ENCODE results near the gene LPAR5.

The LPAR5 gene

GRCh38 chr12:6650832-6651231, 15.1 kb upstream of the LPAR5 start:
- Histone ChIP-seq H3K36me3 (ENCODE audit: control insufficient read depth, insufficient read depth, low read length) (peaks cover 22% of the 10 kb centered on the region), H3K4me3 (ENCODE audit: low read length) (no peak overlapping the region), H3K27me3 (ENCODE audit: control insufficient read depth, insufficient read depth, low read length) (no peaks in the 10 kb centered on the region), H3K4me1 (ENCODE audit: control insufficient read depth, insufficient read depth, low read length) (no peaks in the 10 kb centered on the region), H3K9ac (ENCODE audit: low read length) (no peak overlapping the region), H3K27ac (ENCODE audit: low read depth, low read length) (no peak overlapping the region)

DNA sequence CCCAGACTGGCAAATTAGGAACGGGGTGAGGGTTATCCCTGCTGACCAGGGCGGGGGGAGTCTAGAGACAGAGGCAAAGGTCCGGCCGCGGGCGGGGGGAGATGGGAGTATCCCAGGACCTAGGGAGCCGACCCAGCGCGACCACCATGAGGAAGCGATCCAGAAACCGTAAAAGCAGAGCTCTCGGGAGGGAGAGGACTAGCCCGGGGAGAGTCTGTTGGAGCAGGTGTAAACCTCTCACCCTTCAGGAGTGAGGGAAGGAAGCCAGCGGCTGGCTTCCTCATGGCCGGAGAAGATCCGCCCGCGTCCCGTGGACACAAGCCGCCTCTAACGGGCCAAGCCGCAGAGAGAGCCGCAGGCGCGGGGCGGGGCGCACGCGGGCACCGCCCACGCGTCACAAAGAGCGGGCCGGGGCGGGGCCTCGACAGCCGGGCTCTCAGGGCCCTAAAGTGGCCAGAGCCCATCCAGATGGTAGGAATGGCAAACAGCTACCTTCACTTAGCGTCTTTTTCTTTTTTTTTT, 11.4 kb upstream of the LPAR5 start, which contains the start of gene ACRBP:
ACRBP (minus strand) TSS at position 350 of the 522 bp plus-strand sequence; CDS start at position 284, 66 bp downstream.
- Histone ChIP-seq H3K27ac (ENCODE audit: low read depth, low read length) (no peak within 1 kb of the TSS), H3K9ac (ENCODE audit: low read length) (no peak within 1 kb of the TSS)

GRCh38 chr12:6646276-6647082, 10.7 kb upstream of the LPAR5 start:
- no peak overlapping the region for H3K9ac ChIP-seq (ENCODE audit: low read length)
- H3K27me3 ChIP-seq (ENCODE audit: control insufficient read depth, insufficient read depth, low read length) = no peaks in the 10 kb centered on the region
- H3K4me1 ChIP-seq (ENCODE audit: control insufficient read depth, insufficient read depth, low read length) = no peaks in the 10 kb centered on the region
- H3K36me3 ChIP-seq (ENCODE audit: control insufficient read depth, insufficient read depth, low read length) = peaks cover 10% of the 10 kb centered on the region
- peak overlapping the region; percentile 66 for H3K4me3 ChIP-seq (ENCODE audit: low read length)
- H3K27ac ChIP-seq (ENCODE audit: low read depth, low read length) = no peak overlapping the region

More for the DNA sequence above, 11.4 kb upstream of the LPAR5 start, which contains the start of gene ACRBP:
- Histone ChIP-seq H3K27me3 (ENCODE audit: control insufficient read depth, insufficient read depth, low read length) (no peaks in the 10 kb centered on the region), H3K36me3 (ENCODE audit: control insufficient read depth, insufficient read depth, low read length) (peaks cover 13% of the 10 kb centered on the region), H3K4me1 (ENCODE audit: control insufficient read depth, insufficient read depth, low read length) (no peaks in the 10 kb centered on the region), H3K4me3 (ENCODE audit: low read length) (peak within 1 kb of the TSS; percentile 66)

GRCh38 chr12:6644903-6645302, 9.1 kb upstream of the LPAR5 start:
- Histone ChIP-seq H3K4me3 (ENCODE audit: low read length) (no peak overlapping the region), H3K9ac (ENCODE audit: low read length) (no peak overlapping the region), H3K27me3 (ENCODE audit: control insufficient read depth, insufficient read depth, low read length) (no peaks in the 10 kb centered on the region), H3K27ac (ENCODE audit: low read depth, low read length) (no peak overlapping the region), H3K36me3 (ENCODE audit: control insufficient read depth, insufficient read depth, low read length) (no peaks in the 10 kb centered on the region), H3K4me1 (ENCODE audit: control insufficient read depth, insufficient read depth, low read length) (no peaks in the 10 kb centered on the region)

DNA sequence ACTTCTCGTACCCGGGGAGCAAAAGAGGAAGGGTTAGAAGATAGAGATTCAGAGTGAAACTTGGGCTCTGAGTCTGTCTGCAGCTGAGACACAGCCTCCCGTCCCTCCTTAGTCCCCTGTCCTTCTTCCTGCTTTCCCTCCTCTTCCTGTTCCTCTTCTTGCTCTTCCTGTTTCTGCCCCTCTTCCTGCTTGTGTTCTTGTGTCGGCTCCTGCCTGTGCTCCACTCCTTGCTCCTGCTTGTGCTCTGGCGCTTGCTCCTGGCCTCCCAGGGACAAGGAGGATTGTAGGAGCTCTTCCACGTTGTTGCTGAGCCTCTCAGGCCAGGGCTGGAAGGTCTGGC, 8.5 kb upstream of the LPAR5 start:
- H3K4me3 ChIP-seq (ENCODE audit: low read length) = no peak overlapping the region
- no peaks in the 10 kb centered on the region for H3K4me1 ChIP-seq (ENCODE audit: control insufficient read depth, insufficient read depth, low read length)
- H3K27ac ChIP-seq (ENCODE audit: low read depth, low read length) = no peak overlapping the region
- no peaks in the 10 kb centered on the region for H3K36me3 ChIP-seq (ENCODE audit: control insufficient read depth, insufficient read depth, low read length)
- H3K9ac ChIP-seq (ENCODE audit: low read length) = no peak overlapping the region
- H3K27me3 ChIP-seq (ENCODE audit: control insufficient read depth, insufficient read depth, low read length) = no peaks in the 10 kb centered on the region

DNA sequence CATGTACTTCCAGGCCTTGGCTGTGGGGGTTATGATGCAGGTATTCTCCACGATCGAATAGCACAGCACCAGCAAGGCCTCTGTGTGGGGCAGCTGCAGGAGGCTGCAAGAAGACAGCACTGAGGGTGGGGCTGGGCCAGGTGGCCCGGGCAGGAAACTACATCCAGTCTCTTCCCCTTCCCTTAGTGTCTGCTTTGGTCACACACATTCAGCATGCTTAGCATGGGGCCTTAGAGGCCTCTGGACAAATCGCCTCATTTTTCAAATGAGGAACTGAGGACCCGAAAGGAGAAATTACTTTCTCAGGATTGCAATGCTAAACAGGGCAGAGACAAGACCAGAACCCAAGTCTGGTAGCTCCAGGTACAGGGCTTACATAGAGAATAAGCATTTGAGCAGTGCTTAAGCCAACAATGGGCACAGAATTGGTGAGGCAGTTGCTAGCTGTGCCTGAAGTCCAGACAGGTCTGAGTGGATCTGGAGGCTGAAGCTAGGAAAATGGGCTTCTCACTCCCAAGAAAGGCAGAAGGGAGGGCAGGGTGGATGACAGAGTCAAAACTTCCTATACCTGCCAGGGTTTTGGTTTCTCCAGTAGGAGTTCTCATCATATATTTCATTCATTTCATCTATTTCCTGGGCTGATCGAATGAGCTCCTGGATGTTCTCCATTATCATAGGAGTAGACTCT, 8.0 kb upstream of the LPAR5 start:
- Histone ChIP-seq H3K9ac (ENCODE audit: low read length) (no peak overlapping the region), H3K27ac (ENCODE audit: low read depth, low read length) (no peak overlapping the region), H3K4me1 (ENCODE audit: control insufficient read depth, insufficient read depth, low read length) (no peaks in the 10 kb centered on the region), H3K36me3 (ENCODE audit: control insufficient read depth, insufficient read depth, low read length) (no peaks in the 10 kb centered on the region), H3K4me3 (ENCODE audit: low read length) (no peak overlapping the region), H3K27me3 (ENCODE audit: control insufficient read depth, insufficient read depth, low read length) (no peaks in the 10 kb centered on the region)

GRCh38 chr12:6641131-6641530, 5.4 kb upstream of the LPAR5 start:
- Histone ChIP-seq H3K27me3 (ENCODE audit: control insufficient read depth, insufficient read depth, low read length) (no peaks in the 10 kb centered on the region), H3K4me1 (ENCODE audit: control insufficient read depth, insufficient read depth, low read length) (no peaks in the 10 kb centered on the region), H3K27ac (ENCODE audit: low read depth, low read length) (no peak overlapping the region), H3K36me3 (ENCODE audit: control insufficient read depth, insufficient read depth, low read length) (no peaks in the 10 kb centered on the region), H3K9ac (ENCODE audit: low read length) (no peak overlapping the region), H3K4me3 (ENCODE audit: low read length) (no peak overlapping the region)

- H3K27me3 ChIP-seq (ENCODE audit: control insufficient read depth, insufficient read depth, low read length) = no peaks in the 10 kb centered on the region
- H3K9ac ChIP-seq (ENCODE audit: low read length) = no peak overlapping the region
- H3K27ac ChIP-seq (ENCODE audit: low read depth, low read length) = no peak overlapping the region
- H3K4me3 ChIP-seq (ENCODE audit: low read length) = no peak overlapping the region
- H3K4me1 ChIP-seq (ENCODE audit: control insufficient read depth, insufficient read depth, low read length) = no peaks in the 10 kb centered on the region
- no peaks in the 10 kb centered on the region for H3K36me3 ChIP-seq (ENCODE audit: control insufficient read depth, insufficient read depth, low read length)
Measured at GRCh38 chr12:6640497-6640896, 4.7 kb upstream of the LPAR5 start.

GRCh38 chr12:6639151-6639801, 3.5 kb upstream of the LPAR5 start:
- H3K4me3 ChIP-seq (ENCODE audit: low read length) = no peak overlapping the region
- no peaks in the 10 kb centered on the region for H3K36me3 ChIP-seq (ENCODE audit: control insufficient read depth, insufficient read depth, low read length)
- no peaks in the 10 kb centered on the region for H3K4me1 ChIP-seq (ENCODE audit: control insufficient read depth, insufficient read depth, low read length)
- H3K9ac ChIP-seq (ENCODE audit: low read length) = no peak overlapping the region
- H3K27ac ChIP-seq (ENCODE audit: low read depth, low read length) = no peak overlapping the region
- H3K27me3 ChIP-seq (ENCODE audit: control insufficient read depth, insufficient read depth, low read length) = no peaks in the 10 kb centered on the region

DNA sequence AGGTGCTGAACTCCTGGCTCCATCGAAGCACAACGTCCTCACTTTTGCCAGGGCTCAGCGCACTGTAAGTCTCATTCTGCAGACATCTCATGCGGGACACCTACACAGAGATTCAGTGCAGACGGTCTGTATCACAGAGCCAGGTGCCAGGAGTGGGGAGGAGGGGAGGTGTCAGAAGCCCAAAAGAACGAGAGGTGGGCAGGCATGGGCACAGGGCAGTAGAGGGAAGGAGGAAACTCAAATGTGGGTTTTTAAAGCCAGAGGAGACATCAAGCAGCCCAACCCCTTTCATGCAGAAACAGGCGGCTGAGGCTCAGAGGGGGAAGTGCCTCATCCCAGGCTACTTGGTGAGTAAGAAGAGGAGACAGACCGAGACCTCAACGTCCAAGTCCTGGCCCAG, 2.5 kb upstream of the LPAR5 start:
- no peak overlapping the region for H3K9ac ChIP-seq (ENCODE audit: low read length)
- no peak overlapping the region for H3K27ac ChIP-seq (ENCODE audit: low read depth, low read length)
- H3K27me3 ChIP-seq (ENCODE audit: control insufficient read depth, insufficient read depth, low read length) = no peaks in the 10 kb centered on the region
- H3K4me3 ChIP-seq (ENCODE audit: low read length) = no peak overlapping the region
- H3K4me1 ChIP-seq (ENCODE audit: control insufficient read depth, insufficient read depth, low read length) = no peaks in the 10 kb centered on the region
- no peaks in the 10 kb centered on the region for H3K36me3 ChIP-seq (ENCODE audit: control insufficient read depth, insufficient read depth, low read length)

DNA sequence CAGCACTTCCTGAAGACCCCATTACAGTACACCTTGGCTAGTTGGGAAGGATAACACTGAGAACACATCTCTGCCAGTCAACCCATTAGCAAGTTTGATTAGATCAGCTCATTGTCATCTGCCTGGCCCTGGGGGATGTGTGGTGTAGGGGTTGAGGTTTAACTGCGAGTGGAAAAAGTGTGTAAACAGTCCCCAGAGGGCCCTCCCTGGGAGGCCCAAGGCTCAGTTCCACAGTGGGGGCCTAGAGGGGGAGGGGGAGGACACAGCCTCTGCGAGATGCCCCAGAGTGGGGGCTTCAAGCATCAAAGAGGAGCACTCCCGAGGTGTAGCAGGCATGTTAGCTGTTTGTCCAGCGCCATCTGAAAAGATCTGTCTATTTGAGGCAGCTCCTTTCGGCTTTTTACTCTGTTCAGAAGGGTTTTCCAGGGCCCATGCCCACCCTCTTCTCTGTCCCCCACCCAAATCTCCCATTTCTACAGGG, 344 bp downstream of the LPAR5 start:
- Histone ChIP-seq H3K36me3 (ENCODE audit: control insufficient read depth, insufficient read depth, low read length) (no peaks in the 10 kb centered on the region), H3K27me3 (ENCODE audit: control insufficient read depth, insufficient read depth, low read length) (no peaks in the 10 kb centered on the region), H3K9ac (ENCODE audit: low read length) (peak overlapping the region; percentile 19), H3K4me1 (ENCODE audit: control insufficient read depth, insufficient read depth, low read length) (no peaks in the 10 kb centered on the region), H3K4me3 (ENCODE audit: low read length) (peak overlapping the region; percentile 10), H3K27ac (ENCODE audit: low read depth, low read length) (no peak overlapping the region)

Data from rectal smooth muscle tissue (tissue), 1 donor.